ENCODE measurements around the gene PASK. TPM values are rescaled to one million over a fixed set of nuclear protein-coding genes. Genes with fewer than 3 reads are reported as not detected.

Gene PASK
- total and polyA plus RNA-seq, 10 donors, result 8.0 to 35.6 (median 17.6) TPM

DNA sequence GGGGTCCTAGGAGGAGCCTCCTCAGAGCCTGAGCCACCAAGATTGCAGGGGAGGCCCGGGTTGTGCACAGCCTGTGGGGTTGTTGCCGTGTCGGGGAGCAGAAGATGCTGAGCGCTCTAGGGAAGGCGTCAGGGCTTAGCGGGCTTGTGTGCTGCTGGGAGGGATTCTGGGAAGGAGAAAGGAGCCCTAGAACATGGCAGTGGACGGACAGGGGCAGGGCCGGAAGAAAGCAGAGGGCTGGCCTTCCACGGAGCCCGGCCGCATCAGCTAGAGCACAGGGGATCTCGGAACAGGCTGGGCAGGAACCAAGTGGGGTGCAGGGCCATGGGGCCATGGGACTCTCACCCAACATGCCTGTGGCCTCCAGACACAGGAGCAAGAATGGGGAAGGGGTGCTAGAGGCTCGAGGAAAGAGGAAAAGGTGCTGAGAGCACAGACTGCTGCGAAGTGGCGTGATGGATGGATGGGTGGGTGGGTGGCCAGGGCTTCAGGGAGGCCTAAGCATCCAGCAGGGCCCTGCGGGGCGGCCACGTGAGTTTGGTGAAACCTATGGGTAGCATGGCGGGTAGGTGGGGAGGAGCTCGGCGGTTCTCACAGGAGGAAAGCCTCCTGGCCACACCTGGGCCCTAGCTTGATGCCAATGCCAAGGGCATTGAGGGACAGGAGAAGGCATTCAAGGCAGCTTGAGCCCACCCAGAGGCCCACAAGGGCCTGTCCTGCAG, 82.9 kb downstream of the PASK start:
- H3K27me3 ChIP-seq (replicated peaks in 1 of 7), result peaks cover 0 to 12% (median 0%) of the 10 kb centered on the region in 7 donors
- intact Hi-C loops (cut with DNase I; ENCODE audit: low total_unique reads), result loop anchor here (10.0 kb wide), 1 partner anchor 212 kb away; no protein-coding TSS in a partner anchor
- peaks cover 0 to 66% (median 32%) of the 10 kb centered on the region in 6 donors for H3K36me3 ChIP-seq
- DNase-seq, result no peak
- H3K4me3 ChIP-seq, result no peak overlapping the region
- H3K27ac ChIP-seq, result no peak overlapping the region
- no peaks in the 10 kb centered on the region for H3K9me3 ChIP-seq
- TF ChIP-seq, protein P1, sequence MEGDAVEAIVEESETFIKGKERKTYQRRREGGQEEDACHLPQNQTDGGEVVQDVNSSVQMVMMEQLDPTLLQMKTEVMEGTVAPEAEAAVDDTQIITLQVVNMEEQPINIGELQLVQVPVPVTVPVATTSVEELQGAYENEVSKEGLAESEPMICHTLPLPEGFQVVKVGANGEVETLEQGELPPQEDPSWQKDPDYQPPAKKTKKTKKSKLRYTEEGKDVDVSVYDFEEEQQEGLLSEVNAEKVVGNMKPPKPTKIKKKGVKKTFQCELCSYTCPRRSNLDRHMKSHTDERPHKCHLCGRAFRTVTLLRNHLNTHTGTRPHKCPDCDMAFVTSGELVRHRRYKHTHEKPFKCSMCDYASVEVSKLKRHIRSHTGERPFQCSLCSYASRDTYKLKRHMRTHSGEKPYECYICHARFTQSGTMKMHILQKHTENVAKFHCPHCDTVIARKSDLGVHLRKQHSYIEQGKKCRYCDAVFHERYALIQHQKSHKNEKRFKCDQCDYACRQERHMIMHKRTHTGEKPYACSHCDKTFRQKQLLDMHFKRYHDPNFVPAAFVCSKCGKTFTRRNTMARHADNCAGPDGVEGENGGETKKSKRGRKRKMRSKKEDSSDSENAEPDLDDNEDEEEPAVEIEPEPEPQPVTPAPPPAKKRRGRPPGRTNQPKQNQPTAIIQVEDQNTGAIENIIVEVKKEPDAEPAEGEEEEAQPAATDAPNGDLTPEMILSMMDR (IDR thresholded peaks at IDR 0.05 in 8 of 11, conservative IDR thresholded peaks at IDR 0.05 in 3 of 11), result no peak
- TF ChIP-seq POLR2AphosphoS5 (IDR thresholded peaks at IDR 0.05) (no peak), POLR2A (IDR thresholded peaks at IDR 0.05) (no peak)
- peaks cover 0 to 19% (median 8%) of the 10 kb centered on the region in 6 donors for H3K4me1 ChIP-seq
- 88 to 96% (median 92%) methylated on average over 21 of the region's 21 CpGs for WGBS, 5 donors

- intact Hi-C loops (cut with DNase I; ENCODE audit: low total_unique reads), result loop anchor here (10.0 kb wide), 1 partner anchor 211 kb away; no protein-coding TSS in a partner anchor
- Histone ChIP-seq H3K4me3 (no peak overlapping the region), H3K27ac (no peak overlapping the region), H3K27me3 (replicated peaks in 1 of 7) (peaks cover 0 to 12% (median 0%) of the 10 kb centered on the region in 7 donors), H3K9me3 (no peaks in the 10 kb centered on the region), H3K36me3 (peaks cover 0 to 57% (median 27%) of the 10 kb centered on the region in 6 donors), H3K4me1 (peaks cover 0 to 19% (median 8%) of the 10 kb centered on the region in 6 donors)
- WGBS, 5 donors, result 91 to 95% (median 92%) methylated on average over 21 to 27 of the region's 27 CpGs
- TF ChIP-seq, protein P1 (IDR thresholded peaks at IDR 0.05 in 8 of 11, conservative IDR thresholded peaks at IDR 0.05 in 3 of 11), result no peak
- TF ChIP-seq POLR2AphosphoS5 (IDR thresholded peaks at IDR 0.05), result peak in 2 of 3 donors; percentile 18 to 56
- TF ChIP-seq POLR2A (IDR thresholded peaks at IDR 0.05), result no peak
- no peak for DNase-seq
Observed at GRCh38 chr2:241065355-241065803, 83.9 kb downstream of the PASK start.

- TF ChIP-seq POLR2A (IDR thresholded peaks at IDR 0.05), result no peak
- no peak for TF ChIP-seq POLR2AphosphoS5 (IDR thresholded peaks at IDR 0.05)
- TF ChIP-seq, protein P1 (IDR thresholded peaks at IDR 0.05 in 8 of 11, conservative IDR thresholded peaks at IDR 0.05 in 3 of 11), result no peak
- Histone ChIP-seq H3K27me3 (replicated peaks in 1 of 7) (peaks cover 0 to 12% (median 0%) of the 10 kb centered on the region in 7 donors), H3K4me1 (peaks cover 0 to 19% (median 8%) of the 10 kb centered on the region in 6 donors), H3K9me3 (no peaks in the 10 kb centered on the region), H3K4me3 (no peak overlapping the region), H3K36me3 (peaks cover 0 to 52% (median 24%) of the 10 kb centered on the region in 6 donors), H3K27ac (no peak overlapping the region)
- intact Hi-C loops (cut with DNase I; ENCODE audit: low total_unique reads), result loop anchor here (10.0 kb wide), 1 partner anchor 210 kb away; no protein-coding TSS in a partner anchor
- DNase-seq, result no peak
- WGBS, 5 donors, result 90 to 93% (median 92%) methylated on average over 14 to 23 of the region's 23 CpGs
Observed at GRCh38 chr2:241064802-241065354, 84.4 kb downstream of the PASK start.

All from spleen (tissue), 11 donors.